HFFc6 (cell line): ENCODE data around the gene MYOC. TPM values are rescaled to one million over a fixed set of nuclear protein-coding genes. Genes with fewer than 3 reads are reported as not detected.
"Not testable (repeated sequence)": the region's sequence is repeated elsewhere in the genome, so short reads cannot be mapped to it uniquely, and the experiment has no call there.

Experiments used
- DNase-seq: peaks from one replicate; pipeline ENCODE4 v3.0.0-alpha.2; 2018
- H3K27ac Mint-ChIP-seq: 2 replicates; pipeline ENCODE4 v1.8.0; 2020; ENCODE audit warnings: mild to moderate bottlenecking, mixed read lengths
- H3K27me3 Mint-ChIP-seq: 2 replicates; pipeline ENCODE4 v1.8.0; 2021; ENCODE audit warnings: mild to moderate bottlenecking, moderate library complexity, mixed read lengths; ENCODE audit not compliant: insufficient read depth
- H3K36me3 Mint-ChIP-seq: 2 replicates; pipeline ENCODE4 v1.8.0; 2021; ENCODE audit warnings: low read depth, mixed read lengths
- H3K4me1 Mint-ChIP-seq: 2 replicates; pipeline ENCODE4 v1.8.0; 2020; ENCODE audit warnings: low read depth, mixed read lengths
- H3K4me3 Mint-ChIP-seq: 2 replicates; pipeline ENCODE4 v1.8.0; 2020; ENCODE audit warnings: mild to moderate bottlenecking, moderate library complexity, mixed read lengths
- H3K9me3 Mint-ChIP-seq: 2 replicates; pipeline ENCODE4 v1.8.0; 2020; ENCODE audit warnings: mild to moderate bottlenecking, mixed read lengths
- total RNA-seq, 6 experiments: library from RNA; stranded (reverse); fragmentation: NEBNext Ultra II Directional; extraction: Animal tissue kit (Norgen Biotek cat#: 25700); gene quantifications; 2 replicates in 1 of 6; 3 replicates in 5 of 6; pipeline ENCODE4 v1.2.3, GENCODE V29; 2021
- TF ChIP-seq, protein P1 (sequence below): fragments of 200-600 bp; sonication (generic); IDR thresholded peaks from 2 replicates; pipeline ENCODE4 v1.5.0; 2021; ENCODE audit warnings: antibody characterized with exemption, mild to moderate bottlenecking

Gene MYOC
- total RNA-seq, 6 experiments from 2014 or later: 0.10 TPM; not detected in 5

DNA sequence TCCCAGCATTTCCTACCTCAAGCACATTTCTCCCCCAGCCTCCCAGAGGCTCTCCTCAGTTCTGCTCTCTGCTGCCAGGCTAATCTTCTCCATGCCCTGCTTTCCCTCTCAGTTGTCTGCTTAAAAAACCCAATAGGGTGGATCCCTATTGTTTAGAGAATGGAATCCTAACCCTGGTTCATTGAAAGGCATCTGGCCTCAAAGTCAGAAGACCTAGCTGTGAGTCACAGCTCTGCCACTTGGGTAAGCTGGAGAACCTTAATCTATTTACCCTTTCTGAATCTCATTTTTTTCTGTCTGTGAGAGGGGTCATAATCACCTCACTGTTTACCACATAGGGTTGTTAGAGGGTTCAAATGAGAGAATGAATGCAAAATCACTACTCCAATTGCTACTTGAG lies 12.5 kb upstream of the MYOC start:
- peaks cover 15% of the 10 kb centered on the region; the same call in 1 of the 2 replicates for H3K4me1 Mint-ChIP-seq
- TF ChIP-seq, protein P1, sequence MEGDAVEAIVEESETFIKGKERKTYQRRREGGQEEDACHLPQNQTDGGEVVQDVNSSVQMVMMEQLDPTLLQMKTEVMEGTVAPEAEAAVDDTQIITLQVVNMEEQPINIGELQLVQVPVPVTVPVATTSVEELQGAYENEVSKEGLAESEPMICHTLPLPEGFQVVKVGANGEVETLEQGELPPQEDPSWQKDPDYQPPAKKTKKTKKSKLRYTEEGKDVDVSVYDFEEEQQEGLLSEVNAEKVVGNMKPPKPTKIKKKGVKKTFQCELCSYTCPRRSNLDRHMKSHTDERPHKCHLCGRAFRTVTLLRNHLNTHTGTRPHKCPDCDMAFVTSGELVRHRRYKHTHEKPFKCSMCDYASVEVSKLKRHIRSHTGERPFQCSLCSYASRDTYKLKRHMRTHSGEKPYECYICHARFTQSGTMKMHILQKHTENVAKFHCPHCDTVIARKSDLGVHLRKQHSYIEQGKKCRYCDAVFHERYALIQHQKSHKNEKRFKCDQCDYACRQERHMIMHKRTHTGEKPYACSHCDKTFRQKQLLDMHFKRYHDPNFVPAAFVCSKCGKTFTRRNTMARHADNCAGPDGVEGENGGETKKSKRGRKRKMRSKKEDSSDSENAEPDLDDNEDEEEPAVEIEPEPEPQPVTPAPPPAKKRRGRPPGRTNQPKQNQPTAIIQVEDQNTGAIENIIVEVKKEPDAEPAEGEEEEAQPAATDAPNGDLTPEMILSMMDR: no peak
- H3K27ac Mint-ChIP-seq: peak overlapping the region; percentile 4; the same call in 1 of the 2 replicates
- no peaks in the 10 kb centered on the region for H3K36me3 Mint-ChIP-seq
- H3K4me3 Mint-ChIP-seq: no peak overlapping the region
- H3K9me3 Mint-ChIP-seq: no peaks in the 10 kb centered on the region
- H3K27me3 Mint-ChIP-seq: peaks cover 4% of the 10 kb centered on the region; the same call in 1 of the 2 replicates
- DNase-seq: no peak

DNA sequence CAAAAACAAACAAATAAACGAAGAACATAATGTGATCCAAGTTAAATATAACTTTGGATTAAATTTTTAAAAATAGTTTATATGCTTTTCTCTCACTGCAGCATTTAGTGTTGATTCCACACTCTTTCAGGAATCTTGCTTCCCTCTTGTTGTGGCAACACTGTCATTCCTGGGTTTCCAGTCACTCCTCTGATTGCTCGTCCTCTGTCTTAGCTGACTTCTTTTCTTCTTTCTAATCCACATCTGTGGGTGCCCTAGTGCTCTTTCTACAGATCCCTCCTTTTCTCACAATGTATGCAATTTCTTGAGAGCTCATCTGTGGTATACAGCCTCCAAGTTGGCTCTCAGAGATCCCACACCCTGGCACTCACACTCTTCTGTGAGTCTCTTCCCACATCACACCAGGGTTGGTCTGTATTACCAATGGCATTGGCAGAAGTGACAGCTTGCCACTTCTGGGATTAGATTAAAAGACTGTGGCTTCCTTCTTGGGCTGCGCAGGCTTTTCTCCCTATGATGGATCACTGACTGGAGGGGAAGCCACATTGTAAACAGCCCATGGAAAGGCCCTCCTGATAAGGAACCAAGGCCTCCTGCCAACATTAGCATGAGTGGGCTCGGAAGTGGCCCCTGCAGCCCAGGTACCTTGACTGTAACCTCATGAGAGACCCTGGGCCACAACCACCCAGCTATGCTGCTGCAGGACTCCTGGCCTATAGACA lies 11.5 kb upstream of the MYOC start:
- H3K27ac Mint-ChIP-seq: no peak overlapping the region; the same call in 1 of the 2 replicates
- peak; percentile 30 for DNase-seq
- H3K27me3 Mint-ChIP-seq: peaks cover 4% of the 10 kb centered on the region; the same call in 1 of the 2 replicates

DNA sequence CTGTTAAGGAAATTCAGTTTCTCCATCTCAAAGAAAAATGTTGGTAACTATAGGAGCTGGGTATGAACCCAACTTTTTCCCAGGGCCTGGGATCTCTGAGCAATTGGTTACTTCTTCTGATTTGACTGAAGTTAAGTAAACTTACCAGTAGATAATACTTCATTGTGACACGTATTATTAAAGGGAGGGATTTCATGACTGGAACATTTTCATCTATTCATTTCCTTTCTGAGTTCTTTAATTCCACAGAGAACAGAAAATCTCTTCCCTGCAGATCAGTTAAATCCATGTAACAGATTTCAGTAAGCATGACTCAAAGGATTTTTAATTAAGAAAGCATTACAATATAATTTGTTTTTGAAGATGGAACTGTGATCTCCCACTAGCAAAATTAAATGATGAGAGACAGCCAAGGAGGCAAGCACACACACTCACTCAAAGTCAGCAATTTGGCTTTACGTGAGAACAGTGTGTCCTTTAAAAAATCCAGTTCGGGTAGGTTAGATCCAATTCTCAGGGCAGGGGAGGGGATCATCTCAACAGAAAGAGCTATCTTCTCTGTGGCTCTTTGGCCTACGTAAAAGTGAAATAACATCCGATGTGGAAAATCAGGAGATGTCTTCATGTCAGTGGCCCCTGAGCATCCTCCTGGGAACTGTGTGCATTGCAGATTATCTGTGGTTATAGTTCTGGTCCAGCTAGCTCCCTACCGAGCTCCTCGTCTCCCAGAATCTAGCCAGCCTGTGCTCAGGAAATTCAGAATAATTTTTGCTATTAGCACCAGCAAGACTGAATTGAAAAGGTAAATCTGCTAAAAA lies 10.8 kb upstream of the MYOC start:
- H3K27me3 Mint-ChIP-seq: peaks cover 4% of the 10 kb centered on the region; the same call in 1 of the 2 replicates
- DNase-seq: no peak
- no peaks in the 10 kb centered on the region for H3K9me3 Mint-ChIP-seq
- no peak overlapping the region for H3K27ac Mint-ChIP-seq
- peaks cover 15% of the 10 kb centered on the region; the same call in 1 of the 2 replicates for H3K4me1 Mint-ChIP-seq
- TF ChIP-seq, protein P1: no peak
- no peaks in the 10 kb centered on the region for H3K36me3 Mint-ChIP-seq
- no peak overlapping the region for H3K4me3 Mint-ChIP-seq

More for the DNA sequence above, 11.5 kb upstream of the MYOC start:
- Mint-ChIP-seq H3K4me3 (no peak overlapping the region), H3K9me3 (no peaks in the 10 kb centered on the region), H3K36me3 (no peaks in the 10 kb centered on the region), H3K4me1 (peaks cover 15% of the 10 kb centered on the region; the same call in 1 of the 2 replicates)
- TF ChIP-seq, protein P1: no peak

DNA sequence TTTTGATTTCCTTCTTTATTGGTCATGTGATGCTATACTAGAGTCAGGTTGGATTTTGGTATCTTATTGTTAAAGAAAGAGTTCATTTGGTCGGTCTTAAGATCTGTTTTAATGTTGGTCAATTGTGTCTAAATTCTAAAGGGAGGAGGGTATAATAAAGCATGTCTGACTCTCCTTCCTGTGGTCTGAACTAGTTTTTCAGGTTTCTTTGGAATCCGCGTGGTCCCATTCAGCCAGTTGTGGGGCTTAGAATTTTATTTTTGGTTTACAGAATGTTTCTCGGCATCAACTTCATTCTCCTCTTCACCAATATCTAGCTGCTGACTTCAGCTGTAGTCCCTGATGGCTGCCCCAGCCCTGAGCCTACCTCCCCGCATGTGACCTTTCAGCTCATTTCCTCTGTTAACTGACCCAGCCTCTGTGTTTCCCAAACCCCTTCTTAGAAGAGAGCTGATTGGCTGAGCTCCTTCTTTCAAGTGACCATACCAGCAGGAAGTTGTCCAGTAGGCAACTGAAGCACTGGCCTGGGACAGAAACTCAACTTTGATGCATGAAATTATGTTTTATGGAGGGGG lies 8.7 kb upstream of the MYOC start:
- H3K27me3 Mint-ChIP-seq: peaks cover 4% of the 10 kb centered on the region; the same call in 1 of the 2 replicates
- no peak overlapping the region for H3K4me3 Mint-ChIP-seq
- peaks cover 15% of the 10 kb centered on the region; the same call in 1 of the 2 replicates for H3K4me1 Mint-ChIP-seq
- no peaks in the 10 kb centered on the region for H3K9me3 Mint-ChIP-seq
- no peak overlapping the region for H3K27ac Mint-ChIP-seq
- TF ChIP-seq, protein P1: no peak
- DNase-seq: no peak
- H3K36me3 Mint-ChIP-seq: no peaks in the 10 kb centered on the region

DNA sequence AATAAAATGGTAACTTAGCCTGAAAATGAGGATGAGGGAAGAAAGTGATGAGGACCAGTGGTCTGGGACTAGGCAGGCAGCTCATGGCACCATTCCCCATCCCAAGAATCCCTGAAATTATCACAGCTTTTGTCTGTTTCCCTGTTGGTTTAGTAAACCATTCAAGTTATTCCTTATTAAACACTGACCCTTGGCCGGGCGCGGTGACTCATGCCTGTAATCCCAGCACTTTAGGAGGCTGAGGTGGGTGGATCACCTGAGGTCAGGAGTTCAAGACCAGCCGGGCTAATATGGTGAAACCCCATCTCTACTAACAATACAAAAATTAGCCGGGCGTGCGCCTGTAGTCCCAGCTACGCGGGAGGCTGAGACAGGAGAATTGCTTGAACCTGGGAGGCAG lies 3.7 kb upstream of the MYOC start:
- peaks cover 23% of the 10 kb centered on the region for H3K4me1 Mint-ChIP-seq
- not testable (repeated sequence) for H3K27ac Mint-ChIP-seq, DNase-seq, H3K9me3 Mint-ChIP-seq, H3K27me3 Mint-ChIP-seq, H3K36me3 Mint-ChIP-seq, H3K4me3 Mint-ChIP-seq
